ENCODE measurements around the gene TAS2R1.

TAS2R1 gene

DNA sequence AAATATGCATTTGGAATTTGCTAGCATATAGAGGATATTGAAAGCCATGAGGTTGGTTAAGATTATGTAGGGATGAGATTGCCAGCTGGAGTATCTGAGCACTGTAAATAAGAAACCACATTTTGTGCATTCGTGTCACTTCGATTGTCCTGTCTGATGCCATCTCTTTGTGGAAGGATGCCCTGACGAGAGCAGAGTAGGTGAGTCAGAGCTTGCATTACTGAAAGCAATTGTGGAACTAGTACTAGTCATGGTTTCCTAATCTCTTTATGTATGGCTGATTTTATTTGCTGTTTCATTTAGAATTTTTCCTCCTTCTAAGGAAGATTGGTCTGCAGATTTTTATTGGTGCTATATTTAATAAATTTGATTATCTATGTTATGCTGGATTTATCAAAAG lies 14.5 kb upstream of the TAS2R1 start:
- FAIRE-seq (no peak), DNase-seq (ENCODE audit: insufficient read length) (no peak)

DNA sequence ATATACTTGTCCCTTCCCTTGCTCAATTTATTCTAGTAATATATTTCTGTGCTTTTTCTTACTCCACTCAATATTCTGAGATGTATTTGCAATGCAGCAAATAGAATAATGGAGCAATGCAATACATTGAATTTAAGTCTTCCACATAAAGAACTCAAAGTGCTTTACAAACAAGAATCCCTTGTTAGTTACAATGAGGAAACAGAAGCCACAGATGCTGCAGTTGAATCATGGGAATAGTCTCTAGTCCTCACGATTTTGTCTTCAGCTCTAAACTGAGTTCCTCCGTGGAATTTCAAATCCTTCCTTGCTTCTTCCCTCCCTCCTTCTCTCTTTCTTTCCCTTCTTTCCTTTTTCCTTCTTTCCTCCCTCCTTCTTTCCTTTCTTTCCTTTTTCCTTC lies 12.5 kb upstream of the TAS2R1 start:
- TF ChIP-seq POLR2A (IDR thresholded peaks at IDR 0.05; ENCODE audit: low read depth, low read length) (no peak), TAF1 (IDR thresholded peaks at IDR 0.05; ENCODE audit: borderline replicate concordance, low read depth, low read length) (no peak), POLR2AphosphoS5 (IDR thresholded peaks at IDR 0.05; ENCODE audit: low read depth, low read length) (no peak)
- DNase-seq (ENCODE audit: insufficient read length), result no peak
- no peak for FAIRE-seq

More for the DNA sequence above, 14.5 kb upstream of the TAS2R1 start:
- TF ChIP-seq TAF1 (IDR thresholded peaks at IDR 0.05; ENCODE audit: borderline replicate concordance, low read depth, low read length), result no peak
- no peak for TF ChIP-seq POLR2AphosphoS5 (IDR thresholded peaks at IDR 0.05; ENCODE audit: low read depth, low read length)
- TF ChIP-seq POLR2A (IDR thresholded peaks at IDR 0.05; ENCODE audit: low read depth, low read length), result no peak

DNA sequence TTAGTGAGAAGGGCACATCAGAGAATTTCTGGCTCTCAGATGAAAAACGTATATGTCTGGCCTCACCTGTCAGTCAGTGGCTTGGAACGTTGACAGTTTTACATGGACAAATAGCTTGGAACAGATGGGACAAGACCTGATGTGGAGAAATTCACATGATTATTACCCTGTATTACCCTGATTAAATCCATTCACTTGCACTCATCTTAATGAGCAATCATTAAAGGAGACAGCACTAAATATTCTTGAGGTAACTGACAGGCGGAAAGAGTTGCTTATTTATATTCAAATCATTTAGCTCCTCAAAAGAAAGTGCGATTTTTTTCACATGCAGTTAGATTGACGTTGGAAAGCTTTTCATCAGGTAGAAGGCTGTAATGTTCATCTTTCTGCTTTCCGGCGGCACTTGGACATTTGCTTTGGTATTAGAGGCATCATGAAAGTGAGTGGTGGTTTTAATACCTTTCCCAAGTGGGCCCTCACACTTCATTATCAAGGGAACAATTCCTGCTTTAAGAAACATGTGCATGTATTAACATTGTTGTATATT lies 11.7 kb upstream of the TAS2R1 start:
- FAIRE-seq (no peak), DNase-seq (ENCODE audit: insufficient read length) (no peak)
- TF ChIP-seq TAF1 (IDR thresholded peaks at IDR 0.05; ENCODE audit: borderline replicate concordance, low read depth, low read length), result no peak
- TF ChIP-seq POLR2A (IDR thresholded peaks at IDR 0.05; ENCODE audit: low read depth, low read length), result no peak
- no peak for TF ChIP-seq POLR2AphosphoS5 (IDR thresholded peaks at IDR 0.05; ENCODE audit: low read depth, low read length)

DNA sequence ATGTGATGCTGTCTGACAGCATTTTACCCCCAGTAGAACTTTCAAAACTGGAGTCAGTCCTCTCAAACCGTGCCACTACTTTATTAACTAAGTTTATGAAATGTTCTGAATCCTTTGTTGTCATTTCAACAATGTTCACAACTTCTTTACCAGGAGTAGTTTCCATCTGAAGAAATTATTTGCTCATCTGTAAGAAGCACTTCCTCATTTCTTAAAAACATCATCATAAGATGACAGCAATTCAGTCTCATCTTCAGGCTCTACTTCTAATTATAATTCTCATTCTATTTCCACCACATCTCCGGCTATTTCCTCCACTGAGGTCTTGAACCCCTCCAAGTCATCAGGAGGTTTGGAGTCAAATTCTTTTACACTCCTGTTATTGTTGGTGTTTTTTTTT lies 2.3 kb upstream of the TAS2R1 start:
- no peak for FAIRE-seq
- TF ChIP-seq POLR2AphosphoS5 (IDR thresholded peaks at IDR 0.05; ENCODE audit: low read depth, low read length), result no peak
- DNase-seq (ENCODE audit: insufficient read length), result no peak

DNA sequence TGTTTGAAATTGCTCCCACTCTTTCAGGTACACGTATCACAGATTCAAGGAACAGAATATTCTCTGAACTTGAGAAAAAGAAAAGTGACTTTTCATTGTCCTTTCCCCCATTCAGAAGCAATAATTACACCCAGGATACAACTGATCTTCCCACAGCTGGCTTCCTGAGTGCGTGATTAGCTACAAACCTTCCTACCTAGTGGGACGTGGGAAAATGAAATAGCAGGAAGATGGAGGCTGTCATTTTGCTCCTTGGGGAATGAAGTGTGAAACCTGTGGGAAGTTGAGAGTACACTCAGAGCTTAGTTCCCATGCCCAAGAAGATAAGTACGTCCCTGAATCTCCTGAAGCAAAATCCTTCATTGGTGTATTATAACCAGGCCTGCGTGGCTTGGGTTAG lies 2.6 kb downstream of the TAS2R1 start:
- DNase-seq (ENCODE audit: insufficient read length), result no peak
- no peak for FAIRE-seq
- TF ChIP-seq POLR2A (IDR thresholded peaks at IDR 0.05; ENCODE audit: low read depth, low read length) (no peak), POLR2AphosphoS5 (IDR thresholded peaks at IDR 0.05; ENCODE audit: low read depth, low read length) (no peak), TAF1 (IDR thresholded peaks at IDR 0.05; ENCODE audit: borderline replicate concordance, low read depth, low read length) (no peak)

DNA sequence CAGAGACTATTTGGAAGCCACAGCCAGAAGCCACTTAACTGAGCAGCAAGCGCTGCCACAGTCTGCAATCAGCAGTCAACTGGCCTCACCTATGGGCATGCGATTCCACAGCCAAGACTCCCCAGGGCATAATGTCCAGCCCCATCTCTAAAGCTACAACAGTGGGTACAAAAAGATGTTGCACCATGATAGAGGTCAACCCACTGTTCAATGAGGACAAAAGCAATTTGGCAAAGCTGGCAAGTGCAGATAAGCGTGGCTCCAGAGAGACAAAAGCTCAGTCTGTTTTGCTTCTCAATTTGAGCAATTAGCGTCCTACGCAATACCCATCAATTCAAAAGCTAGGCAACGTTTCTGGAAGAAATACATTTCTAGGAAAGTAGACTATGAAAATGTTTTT lies 3.2 kb downstream of the TAS2R1 start:
- FAIRE-seq, result no peak
- TF ChIP-seq POLR2A (IDR thresholded peaks at IDR 0.05; ENCODE audit: low read depth, low read length), result no peak
- no peak for TF ChIP-seq TAF1 (IDR thresholded peaks at IDR 0.05; ENCODE audit: borderline replicate concordance, low read depth, low read length)
- no peak for TF ChIP-seq POLR2AphosphoS5 (IDR thresholded peaks at IDR 0.05; ENCODE audit: low read depth, low read length)

DNA sequence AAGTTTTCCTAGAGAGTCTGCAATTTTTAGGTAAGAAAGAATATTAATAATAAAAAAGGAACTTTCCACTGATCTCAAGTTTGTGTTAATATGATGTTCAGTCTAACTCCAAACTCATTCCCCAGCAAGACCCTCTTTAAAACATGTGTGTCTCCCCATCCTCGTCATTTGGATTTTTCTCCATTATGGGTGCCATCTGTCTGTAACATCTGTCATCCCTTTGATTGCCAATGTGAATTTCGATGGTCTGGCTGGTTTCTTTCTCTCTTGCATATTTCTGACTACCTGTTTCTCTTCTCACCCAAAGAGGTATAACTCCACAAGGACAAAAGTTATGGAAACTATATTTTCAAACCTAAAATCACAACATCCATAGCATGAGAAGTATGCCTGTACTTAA lies 4.4 kb downstream of the TAS2R1 start:
- FAIRE-seq (no peak), DNase-seq (ENCODE audit: insufficient read length) (no peak)
- TF ChIP-seq POLR2AphosphoS5 (IDR thresholded peaks at IDR 0.05; ENCODE audit: low read depth, low read length), result no peak
- no peak for TF ChIP-seq TAF1 (IDR thresholded peaks at IDR 0.05; ENCODE audit: borderline replicate concordance, low read depth, low read length)
- TF ChIP-seq POLR2A (IDR thresholded peaks at IDR 0.05; ENCODE audit: low read depth, low read length), result no peak

More for the DNA sequence above, 3.2 kb downstream of the TAS2R1 start:
- DNase-seq (ENCODE audit: insufficient read length), result no peak

DNA sequence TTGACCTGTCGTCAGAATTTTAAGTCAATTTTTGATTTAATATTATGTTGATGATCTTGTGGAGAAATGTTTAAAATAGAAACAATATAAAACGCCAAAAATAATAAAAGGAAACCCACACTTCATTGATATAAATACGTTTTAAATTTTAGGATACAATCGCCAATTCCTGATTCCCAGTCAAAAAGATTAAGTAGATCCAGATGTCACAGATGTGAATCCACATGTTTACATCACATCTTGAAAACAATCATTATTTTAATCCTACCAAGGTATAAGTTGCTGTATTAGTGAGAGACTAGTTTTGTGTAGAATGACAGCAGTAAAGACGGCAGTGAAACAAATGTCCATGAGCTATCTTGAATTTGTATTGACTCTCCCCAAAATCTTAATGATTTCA lies 4.9 kb downstream of the TAS2R1 start:
- no peak for FAIRE-seq
- no peak for TF ChIP-seq POLR2A (IDR thresholded peaks at IDR 0.05; ENCODE audit: low read depth, low read length)
- TF ChIP-seq POLR2AphosphoS5 (IDR thresholded peaks at IDR 0.05; ENCODE audit: low read depth, low read length), result no peak
- no peak for TF ChIP-seq TAF1 (IDR thresholded peaks at IDR 0.05; ENCODE audit: borderline replicate concordance, low read depth, low read length)
- DNase-seq (ENCODE audit: insufficient read length), result no peak

DNA sequence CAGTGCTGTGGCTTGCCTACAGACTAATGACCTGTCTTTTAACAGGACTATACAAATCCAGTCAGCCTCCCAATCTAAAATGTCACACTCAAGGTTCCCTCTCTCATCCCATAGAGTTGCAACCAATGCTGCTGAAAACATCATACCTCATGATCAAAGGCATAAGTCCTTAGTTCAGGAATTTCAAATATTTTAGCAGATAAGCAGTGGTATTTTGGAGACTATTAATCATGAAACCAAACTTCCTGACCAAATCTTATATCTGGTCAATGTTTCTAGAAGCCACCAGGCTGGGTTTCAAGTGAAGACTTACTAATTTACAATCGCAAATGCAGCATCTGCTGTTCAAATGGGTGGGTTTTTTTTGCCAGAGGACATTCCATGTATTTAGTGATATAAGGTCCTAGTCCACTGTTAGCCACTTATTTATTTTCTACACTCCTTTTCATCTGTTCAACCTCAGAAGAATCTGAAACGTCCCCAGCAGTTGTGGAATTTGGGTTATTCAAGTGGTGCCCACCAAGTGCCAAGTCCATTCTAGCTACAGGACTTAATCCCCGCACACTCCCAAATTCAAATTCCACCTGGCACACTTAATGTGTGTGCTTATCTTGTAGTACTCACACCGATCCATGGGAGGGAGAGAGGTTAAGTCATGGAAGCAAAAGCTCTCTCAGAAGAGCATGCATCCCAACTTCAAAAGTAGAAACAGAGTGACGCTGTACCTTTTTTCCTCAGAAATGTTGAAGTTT lies 5.8 kb downstream of the TAS2R1 start:
- DNase-seq (ENCODE audit: insufficient read length), result no peak
- TF ChIP-seq POLR2A (IDR thresholded peaks at IDR 0.05; ENCODE audit: low read depth, low read length), result no peak
- no peak for TF ChIP-seq POLR2AphosphoS5 (IDR thresholded peaks at IDR 0.05; ENCODE audit: low read depth, low read length)
- TF ChIP-seq TAF1 (IDR thresholded peaks at IDR 0.05; ENCODE audit: borderline replicate concordance, low read depth, low read length), result no peak
- no peak for FAIRE-seq

DNA sequence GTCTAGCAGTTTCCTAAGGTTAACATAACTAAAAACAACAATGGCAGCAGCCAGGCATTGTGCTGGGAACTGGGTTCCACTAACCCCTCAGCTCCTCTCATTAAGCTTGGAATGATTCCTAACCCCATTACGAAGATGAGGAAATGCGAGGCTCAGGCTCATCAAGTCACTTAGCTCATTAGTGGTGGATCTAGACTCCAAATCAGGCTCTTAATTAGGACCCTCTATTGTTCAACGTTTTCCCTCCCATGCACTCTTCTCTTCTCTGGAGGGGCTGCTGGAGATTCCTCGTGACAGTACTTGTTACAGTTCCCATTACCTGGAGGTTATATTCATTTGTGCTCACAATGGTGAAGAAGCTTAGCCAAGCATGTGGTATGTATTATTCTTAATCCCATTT lies 6.5 kb downstream of the TAS2R1 start:
- FAIRE-seq, result no peak
- TF ChIP-seq TAF1 (IDR thresholded peaks at IDR 0.05; ENCODE audit: borderline replicate concordance, low read depth, low read length) (no peak), POLR2AphosphoS5 (IDR thresholded peaks at IDR 0.05; ENCODE audit: low read depth, low read length) (no peak), POLR2A (IDR thresholded peaks at IDR 0.05; ENCODE audit: low read depth, low read length) (no peak)

DNA sequence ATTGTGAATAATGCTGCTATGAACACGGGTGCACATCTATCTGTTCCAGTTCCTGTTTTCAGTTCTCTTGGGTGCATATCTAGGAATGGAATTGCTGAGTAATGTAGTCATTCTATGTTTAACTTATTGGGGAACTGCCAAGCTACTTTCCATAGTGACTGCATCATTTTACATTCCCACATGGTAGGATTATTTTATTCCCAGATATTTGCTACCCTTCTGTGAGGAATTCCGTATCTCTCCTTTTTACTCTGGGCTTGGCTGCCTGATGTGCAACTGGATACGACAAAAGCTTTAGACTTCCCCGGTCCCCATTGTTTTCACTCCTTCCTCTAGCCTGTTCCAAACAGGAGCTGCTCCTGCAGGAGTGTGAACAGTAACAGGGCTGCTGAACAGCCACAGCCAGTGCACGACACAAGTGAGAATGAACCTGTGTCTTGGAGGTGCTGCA lies 7.2 kb downstream of the TAS2R1 start:
- FAIRE-seq, result peak; percentile 63
- no peak for DNase-seq (ENCODE audit: insufficient read length)
- TF ChIP-seq POLR2A (IDR thresholded peaks at IDR 0.05; ENCODE audit: low read depth, low read length), result no peak
- no peak for TF ChIP-seq POLR2AphosphoS5 (IDR thresholded peaks at IDR 0.05; ENCODE audit: low read depth, low read length)
- TF ChIP-seq TAF1 (IDR thresholded peaks at IDR 0.05; ENCODE audit: borderline replicate concordance, low read depth, low read length), result no peak

More for the DNA sequence above, 6.5 kb downstream of the TAS2R1 start:
- no peak for DNase-seq (ENCODE audit: insufficient read length)

DNA sequence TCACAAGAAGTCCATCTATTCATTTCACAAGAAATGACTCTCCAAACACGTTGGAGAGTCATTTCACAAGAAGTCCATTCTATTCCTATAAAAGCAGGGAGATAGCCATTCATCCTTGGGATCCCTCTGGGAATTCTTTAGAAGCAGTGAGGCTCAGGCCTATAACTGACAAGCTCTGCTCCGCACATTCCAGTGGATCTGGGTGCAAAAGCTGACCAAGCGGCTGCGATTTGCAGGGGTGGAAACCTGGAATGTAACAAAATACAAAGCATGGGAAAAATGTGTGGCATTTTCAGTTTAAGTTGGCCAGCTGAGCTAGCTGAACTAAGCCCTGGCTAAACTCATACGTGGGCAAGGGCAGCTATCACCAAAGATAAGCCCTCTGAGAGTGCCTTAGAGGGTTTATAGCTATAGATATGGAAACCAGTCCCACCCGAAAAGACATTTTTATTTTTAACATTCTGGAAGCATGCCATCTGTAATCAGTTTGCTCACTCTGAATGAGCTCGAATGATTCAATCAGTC lies 8.7 kb downstream of the TAS2R1 start:
- no peak for FAIRE-seq
- no peak for TF ChIP-seq POLR2A (IDR thresholded peaks at IDR 0.05; ENCODE audit: low read depth, low read length)
- no peak for TF ChIP-seq POLR2AphosphoS5 (IDR thresholded peaks at IDR 0.05; ENCODE audit: low read depth, low read length)
- no peak for TF ChIP-seq TAF1 (IDR thresholded peaks at IDR 0.05; ENCODE audit: borderline replicate concordance, low read depth, low read length)
- no peak for DNase-seq (ENCODE audit: insufficient read length)

Measured in GM12892 (cell line).